GM19035 (cell line): Measurements from ENCODE around the gene ANK3.

Experiments used
- ATAC-seq: cut with Tn5 transposase; IDR thresholded peaks from one replicate; pipeline ENCODE4 v1.9.1; 2021; ENCODE audit not compliant: unreplicated experiment

The ANK3 gene

DNA sequence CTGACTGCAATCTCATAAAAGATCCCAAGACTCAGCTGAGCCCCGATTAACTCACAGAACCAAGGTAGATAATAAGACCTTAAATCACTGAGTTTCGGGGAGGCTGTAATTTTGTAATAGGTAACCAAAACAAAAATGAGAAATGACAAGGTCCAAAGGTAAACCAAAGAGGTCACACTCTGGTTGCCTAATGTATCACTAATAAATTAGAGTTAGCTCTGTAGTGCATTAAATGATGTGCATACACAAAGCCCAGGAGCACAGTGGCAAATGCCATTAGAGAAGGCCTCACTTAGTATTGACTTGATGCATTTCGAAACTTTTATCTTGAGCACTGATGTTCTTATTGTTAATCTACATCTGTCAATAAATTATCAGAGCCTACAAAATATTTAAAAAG is 245.6 kb downstream of the ANK3 start:
- ATAC-seq: no peak

DNA sequence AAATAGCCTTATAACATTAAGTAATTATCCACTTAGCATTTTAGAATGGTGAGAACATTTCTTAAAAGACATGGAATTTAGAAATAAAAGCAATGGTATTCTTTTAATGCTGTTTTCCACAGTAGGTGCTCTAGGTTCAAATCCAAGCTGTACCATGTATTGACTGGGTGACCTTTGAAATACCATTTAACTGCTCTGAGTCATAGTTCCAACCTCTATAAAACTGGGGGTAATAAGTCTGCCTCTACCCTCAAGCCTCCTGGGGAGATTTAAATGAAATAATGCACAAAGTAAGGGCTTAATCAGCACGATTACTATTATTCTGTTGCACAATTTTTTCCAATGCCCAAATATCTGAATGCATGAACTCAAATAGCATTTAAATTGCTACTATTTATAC is 246.9 kb downstream of the ANK3 start:
- no peak for ATAC-seq

DNA sequence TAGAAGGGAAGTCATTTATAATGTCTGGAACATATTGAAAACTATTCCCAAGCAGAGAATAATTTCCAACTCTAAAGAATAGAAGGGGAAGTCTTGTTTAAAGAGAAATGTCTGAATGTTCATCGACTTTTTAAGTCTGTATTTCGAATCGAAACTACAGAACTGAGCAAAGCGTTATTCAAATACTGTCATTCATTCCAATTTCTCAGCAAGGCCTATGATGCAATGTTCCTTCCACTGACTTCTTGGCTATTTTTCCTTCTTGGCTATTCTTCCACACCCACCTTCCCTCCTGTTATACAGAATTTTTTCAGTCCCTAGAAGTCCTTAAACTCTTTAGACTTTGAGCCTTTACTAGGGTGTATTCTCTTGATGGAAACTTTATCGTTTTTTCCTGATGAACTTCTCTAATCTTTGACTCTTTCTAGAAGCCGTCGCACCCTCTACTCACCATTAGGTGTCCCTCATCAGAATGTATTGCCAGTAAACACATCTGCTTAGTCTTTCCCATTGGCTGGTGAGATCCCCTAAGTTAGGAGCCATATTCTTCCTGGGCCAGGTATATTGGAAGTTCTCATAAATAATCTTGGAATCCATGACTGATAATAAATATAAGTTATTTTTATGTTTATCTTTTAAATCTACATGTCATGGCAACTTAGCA is 247.6 kb downstream of the ANK3 start:
- no peak for ATAC-seq

DNA sequence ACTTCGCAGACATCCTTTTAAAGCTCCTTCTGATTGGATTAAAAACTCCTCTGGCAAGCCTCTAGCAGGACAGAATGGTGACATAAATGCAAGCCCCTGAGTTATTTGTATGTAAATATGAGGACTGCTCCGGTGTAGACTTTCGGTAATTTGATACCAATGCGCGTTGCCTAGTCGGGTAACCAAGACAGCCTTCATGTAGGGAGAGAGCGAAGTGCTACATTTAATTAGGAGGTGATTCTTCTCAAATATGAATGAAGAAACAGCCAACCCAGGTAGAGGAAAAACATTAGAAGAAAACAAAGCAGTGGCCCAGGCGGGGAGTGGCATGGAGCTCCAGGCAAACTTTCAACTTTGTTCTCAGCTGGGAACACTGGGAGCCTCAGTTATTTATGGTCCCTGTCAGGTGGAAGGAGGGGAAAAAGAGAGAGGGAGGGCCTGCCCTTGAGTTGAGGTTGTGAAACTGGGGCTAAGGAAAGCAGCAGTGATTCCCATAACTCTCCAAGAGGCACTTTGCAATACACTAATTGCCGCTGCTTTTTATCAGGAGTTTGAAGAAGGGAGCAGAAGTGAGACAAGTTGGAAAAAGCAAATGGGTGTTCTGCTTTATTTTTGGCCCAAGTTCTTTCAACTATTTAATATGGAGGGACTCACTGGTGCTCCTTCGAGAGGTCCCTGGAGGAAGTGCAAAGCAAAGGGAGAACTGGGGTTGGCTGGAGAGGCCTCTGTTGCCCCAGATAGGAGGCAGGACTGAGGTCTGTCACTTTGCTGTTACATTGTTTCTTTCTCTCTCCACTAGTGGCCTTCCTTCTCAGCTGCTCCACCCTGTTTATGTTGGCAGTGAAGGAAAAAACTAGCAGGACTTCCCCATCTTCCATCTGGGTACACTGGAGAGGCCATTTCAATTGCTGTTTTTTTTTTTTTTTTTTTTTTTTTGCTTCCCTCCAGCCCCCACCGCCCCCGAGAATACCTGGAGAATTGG is 248.7 kb downstream of the ANK3 start:
- ATAC-seq: no peak

DNA sequence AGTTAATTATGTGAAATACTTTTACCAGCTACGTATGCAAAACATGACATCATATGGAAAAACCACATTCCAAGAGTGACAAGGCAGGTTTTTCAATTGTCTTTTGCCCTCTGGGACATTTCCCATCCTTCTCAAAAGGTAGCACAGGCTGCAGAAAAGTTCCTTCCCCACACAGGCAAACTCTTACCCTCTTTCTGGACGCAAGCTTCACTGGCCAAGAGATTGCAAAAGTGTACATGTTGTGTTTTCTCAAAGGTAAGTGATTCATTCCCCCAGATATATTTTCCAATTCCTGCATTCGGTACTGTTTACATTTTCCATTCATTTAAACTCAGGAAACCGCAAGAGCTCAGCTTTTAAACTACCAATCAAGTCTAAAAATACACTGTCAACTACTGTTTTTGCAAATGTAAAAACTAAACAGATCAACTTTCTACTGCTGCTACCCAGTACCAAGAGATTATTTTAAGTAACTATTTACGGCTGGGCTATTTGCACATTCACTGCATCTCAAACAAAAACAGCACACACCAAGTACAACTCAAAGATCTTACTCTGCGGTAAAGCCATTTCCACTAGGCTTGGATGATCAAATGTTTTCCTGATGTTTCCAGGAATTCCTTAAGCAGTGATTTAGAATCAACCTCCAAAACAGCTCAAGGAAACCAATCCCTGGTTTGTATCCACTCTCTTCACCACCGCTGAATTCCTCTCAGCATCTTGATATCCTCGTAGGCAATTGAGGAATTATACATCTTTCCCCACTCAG is 249.7 kb downstream of the ANK3 start:
- ATAC-seq: no peak

DNA sequence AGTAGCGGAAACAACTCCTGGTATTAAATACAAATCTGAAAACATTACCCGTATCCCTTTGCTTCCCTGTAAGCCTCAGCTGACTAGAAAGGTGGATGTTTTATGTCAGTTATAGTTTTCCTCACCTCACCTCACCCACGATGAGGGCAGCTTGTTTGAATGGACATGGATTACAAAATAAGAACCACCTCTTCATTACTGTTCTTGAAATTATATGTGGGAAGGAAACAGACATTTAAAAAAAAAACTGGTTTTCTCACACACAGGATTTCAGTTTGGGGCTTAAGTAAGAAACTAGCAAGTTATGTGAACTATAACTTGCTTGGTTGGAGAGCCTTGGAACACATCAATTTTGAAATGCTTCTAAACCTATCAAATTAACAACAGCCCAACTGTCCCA is 250.4 kb downstream of the ANK3 start:
- ATAC-seq: no peak

DNA sequence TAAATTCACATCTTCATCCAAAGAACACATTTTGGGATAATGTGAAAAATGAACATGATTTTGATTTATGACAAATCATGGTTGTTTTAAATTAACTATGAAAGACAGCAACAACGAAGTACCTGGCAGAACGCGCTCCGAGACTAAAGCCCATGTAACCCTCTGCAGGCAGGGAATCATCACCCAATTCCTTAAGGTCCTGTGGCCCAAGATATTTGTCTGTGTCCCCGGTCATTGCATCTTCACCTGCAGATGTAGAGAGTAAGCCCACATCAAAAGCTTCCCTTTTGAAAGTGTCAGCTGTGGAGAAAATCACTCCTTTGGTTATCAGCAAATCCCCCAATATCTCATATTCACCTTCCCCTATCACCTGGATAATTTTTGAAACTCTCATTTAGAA is 250.8 kb downstream of the ANK3 start:
- no peak for ATAC-seq

DNA sequence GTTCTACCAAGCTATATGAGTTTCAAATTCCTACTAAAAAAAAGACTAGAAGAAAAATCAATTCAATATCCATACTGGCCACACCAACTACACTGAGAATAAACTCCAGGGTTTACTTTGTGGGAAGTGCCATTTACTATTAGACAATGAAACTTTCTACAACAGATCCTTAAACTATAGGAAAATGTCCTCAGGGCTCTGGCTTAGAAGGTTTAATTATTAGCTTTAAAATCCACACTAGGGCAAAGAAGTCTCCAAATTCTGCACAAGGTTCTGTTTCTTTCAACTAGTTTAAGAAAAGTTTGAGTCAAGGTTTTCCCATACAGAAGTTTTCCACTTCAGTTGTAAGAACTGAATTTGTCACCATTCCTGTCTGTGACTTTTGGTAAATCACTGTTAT is 251.6 kb downstream of the ANK3 start:
- no peak for ATAC-seq

DNA sequence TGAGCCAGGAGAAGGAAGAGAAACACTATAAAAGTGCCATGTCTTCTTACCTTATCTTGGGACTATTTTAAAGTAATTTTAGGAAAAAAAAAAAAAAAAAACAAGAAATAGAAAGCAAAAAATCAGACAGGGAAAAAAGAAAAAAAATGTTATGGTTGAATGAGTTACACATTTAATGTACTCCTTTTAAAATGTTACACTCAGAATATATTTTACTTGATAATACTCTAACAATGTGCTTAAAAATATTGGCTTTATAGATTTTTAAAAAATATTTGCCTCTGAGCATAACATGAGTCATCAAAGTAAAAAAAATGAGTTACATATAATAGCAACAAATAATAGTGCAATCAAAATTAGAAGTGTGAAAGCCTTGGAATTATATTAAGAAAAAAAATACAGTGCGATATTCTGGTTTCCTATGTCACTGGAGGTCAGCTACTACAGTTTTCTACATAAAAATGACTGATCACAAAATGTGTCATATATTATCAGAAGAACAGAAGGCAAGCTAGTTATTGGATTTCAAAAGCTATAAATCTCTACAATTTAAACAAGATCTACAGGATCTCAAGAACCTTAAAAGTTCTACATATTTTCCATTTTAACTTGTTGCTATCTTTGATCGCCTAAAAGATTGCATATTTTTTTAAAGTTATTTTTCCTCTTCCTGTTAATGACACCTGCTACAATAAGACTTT is 252.2 kb downstream of the ANK3 start:
- ATAC-seq: no peak

DNA sequence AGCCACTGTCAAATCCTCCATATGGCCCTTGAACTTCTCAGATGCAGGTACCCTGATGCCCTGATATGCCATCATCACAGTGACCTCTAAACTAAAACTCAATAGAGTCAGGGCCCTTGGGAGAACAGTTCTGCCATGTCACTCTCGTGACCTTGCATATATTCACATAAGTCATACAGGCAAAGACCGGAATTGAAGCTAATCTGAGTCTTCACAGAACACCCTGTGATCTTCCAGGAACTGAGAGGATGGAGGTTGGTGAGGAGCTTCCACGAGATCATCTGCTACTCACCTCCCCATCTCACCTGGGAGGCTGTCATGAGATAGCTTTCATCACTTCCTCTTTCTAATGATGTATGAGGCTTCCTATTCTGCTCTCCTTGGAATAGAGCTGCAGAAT is 254.7 kb downstream of the ANK3 start:
- no peak for ATAC-seq

DNA sequence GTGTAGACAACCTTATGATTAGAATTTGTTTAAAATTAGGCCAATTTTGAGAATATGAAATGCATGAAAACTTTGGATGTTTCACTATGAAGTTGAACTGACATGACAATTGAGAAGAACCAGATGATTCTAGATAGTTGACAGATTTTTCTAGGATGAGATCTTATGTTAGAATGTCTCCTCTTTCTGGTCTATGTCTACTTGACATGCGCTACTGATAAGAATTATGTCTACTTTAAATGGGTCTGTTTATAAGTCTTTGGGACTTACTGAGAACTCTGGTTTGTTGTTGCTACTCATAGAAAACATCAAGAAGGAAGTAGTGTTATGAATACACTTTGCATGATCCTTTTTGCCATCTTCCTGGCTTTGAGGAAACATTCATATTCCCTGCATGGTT is 255.1 kb downstream of the ANK3 start:
- no peak for ATAC-seq

DNA sequence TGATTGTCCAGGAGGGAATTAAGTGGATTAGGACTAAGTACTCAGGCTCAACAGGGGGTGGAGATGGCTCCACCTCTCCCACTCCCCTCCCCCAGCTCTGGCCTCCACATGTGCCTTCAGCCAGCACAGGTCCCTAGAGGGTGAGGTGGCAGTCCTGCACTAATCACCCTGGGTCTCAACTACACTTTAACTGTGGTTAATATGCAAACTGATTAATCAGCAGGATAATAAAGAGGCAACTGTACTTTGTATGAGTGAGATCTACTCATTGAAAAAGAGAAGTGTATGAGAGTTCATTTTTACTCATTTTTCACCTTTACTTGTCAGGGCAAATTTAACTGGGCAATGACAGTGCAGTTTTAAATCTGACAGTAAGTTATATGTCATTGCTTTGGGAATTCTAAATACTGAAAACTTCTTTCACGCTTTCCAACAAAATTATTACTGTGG is 259.5 kb downstream of the ANK3 start:
- ATAC-seq: no peak

DNA sequence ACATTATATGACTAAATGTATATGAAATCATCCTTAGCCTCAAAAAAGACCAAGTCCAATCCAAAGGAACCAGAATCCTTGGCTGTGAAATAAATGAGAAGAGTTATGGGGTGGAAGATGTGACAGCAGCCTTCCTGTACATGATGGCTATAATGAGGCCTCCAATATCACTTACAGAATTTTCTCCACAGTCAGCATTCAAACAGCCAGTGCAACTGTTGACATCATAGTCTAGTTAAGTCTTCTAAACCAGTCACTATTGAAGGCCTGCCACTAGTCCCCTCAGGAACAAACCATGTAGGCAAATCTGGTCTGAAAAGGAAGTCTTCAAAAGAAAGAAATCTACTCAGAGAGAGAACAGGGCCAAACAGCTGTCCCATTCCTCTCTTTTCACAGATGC is 263.8 kb downstream of the ANK3 start:
- ATAC-seq: no peak

DNA sequence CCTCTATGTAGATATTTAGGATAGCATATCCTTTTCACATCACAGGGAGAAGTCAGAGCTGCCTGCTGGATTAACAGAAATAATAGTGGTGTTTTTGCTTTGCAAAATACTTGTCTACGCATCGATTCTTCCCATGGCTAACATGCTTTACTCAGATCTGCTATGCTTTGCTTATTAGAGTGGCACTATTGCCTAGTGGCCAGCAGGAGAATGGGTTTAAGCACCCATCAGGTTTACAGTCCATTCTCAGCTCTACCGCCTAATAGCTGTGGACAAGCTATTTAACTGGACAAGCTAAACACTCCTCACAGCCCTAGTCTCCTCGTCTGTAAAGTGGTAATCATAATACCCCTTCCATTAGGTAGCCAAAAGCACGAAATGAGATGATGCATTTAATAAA is 265.1 kb downstream of the ANK3 start:
- no peak for ATAC-seq

DNA sequence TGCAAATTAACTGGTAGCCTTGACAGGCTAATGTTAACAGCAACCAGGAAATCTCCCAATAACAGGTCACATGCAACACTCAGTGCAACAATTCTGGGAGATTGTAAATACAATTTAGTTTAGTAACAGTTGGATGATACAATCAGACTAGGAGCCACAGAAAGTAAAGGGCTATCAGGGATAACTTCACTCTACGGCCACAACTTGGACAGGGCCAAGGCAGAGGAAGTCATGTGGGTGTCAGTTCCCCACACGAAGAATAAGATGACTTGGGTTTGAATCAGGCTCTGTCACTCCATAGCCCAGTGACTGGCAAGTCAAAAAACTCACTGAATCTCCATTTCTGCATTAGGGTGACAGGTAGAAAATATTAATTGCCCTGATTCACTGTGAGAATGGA is 266.0 kb downstream of the ANK3 start:
- ATAC-seq: no peak

DNA sequence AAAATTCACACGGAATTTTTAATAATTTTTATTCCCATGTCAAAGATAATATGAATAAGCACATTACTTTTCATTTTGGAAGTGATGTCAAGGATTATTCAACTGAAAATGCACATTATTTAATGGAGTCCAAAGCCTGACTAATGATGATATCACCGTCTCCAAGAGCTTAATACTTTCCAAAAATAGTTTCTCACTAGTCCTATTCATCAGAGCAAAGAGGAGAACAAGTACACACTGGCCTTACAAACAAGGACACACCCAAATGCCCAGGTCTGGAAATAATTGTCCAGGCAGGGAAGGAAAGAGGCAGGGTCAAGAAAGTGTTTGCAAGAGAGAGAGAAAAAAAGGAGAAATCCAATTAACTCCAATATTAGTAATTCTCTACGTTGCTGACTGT is 266.5 kb downstream of the ANK3 start:
- no peak for ATAC-seq

DNA sequence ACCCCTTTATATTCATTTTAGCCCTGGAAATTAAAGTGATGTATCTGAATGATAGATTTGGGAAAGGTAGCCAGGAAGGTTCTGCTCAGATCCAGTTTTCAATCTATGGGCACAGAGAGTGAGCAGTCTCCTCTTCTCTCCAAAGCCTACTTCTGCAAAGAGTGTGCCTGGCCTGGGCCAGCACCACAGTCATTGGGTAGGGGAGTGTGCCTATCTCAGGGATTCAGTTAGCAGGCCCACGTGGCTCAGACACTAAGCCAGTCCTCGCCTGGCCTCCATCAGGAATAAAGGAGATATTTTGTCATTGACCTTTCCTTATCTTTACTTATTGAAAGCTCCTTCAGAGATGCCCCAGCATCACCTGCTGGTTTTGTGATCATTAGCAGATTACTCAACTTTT is 267.5 kb downstream of the ANK3 start:
- ATAC-seq: no peak

DNA sequence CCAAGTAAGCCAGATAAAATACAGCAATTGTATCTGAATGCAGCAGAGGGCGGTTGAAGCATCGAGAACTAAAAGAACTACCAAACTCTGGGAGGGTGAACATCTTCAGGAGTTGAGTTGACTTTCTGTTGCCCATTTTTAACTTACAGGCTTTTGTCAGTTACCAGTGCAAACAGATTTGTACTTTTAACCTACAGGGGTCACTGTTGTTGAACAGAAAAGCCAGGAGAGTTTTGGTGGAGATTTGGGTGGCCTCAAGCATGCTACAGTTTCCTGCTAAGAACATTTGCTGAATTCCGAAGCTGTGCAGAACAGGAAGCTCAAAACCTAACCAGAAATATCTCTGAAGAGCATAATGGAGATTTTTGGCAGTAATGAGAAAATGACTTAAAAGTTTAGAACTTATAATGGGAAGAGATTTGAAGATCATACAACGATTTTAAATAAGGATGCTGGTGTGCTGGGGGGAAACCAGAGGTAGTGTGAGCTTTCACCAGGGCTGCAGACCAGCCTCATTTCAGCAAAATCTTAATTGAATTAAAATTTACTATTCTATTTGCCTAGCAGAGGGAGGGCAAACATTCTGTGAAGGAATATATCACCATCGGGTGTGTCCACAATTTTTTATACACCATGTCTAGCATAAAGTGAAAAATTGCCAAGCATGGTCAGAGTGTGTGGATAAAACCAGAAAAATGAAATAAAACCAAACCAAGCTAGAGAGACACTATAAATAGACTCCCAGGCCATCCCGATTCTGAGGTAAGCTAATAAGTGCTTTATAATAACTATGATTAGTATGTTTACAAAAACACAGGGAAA is 274.7 kb downstream of the ANK3 start:
- ATAC-seq: peak; percentile 72

DNA sequence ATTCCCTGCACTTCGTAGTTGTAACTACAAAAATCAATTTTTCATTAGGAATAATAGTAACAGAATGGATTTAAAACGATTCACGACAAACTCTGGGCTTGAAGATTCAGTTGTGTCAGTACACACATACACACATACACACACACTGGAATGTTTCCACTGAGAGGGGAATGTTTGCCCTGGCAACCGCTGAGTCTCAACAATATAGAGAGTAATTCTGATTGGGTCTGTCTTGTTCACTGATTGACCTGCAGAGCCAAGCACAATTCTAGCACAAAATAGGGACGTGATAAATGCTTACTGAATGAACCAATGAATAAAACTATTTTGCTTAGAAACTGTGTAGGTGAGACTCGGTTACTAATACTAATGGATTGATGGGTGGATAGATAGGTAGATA is 278.9 kb downstream of the ANK3 start:
- ATAC-seq: no peak

DNA sequence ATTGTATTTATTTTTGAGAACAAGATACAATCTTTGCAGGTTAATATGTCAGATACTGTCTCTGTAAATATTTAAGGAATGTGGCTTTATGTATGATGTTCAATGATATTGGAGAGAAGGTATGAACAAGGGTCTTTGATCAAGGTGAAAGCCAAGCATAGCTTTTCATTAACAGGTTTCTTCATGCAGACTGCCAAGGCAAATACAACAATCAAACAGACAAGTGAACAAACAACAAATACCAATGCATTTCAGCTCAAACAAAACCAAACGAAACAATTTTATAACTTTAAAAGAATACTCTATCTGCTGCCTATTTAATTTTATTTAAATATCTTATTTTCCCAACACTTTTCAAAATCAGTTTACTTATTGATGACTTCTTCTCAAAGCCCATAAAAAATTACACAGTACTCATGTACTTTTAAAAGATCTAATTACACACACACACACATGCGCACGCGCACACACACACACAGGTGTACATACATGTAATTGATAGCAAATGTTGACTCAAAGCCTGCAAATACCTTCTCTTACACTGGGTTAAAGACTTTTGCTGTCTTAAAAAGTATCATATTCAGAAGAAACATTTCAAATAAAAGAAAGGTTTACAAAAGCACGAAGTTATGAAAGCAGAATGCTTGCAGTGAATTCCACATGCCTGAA is 282.2 kb downstream of the ANK3 start:
- no peak for ATAC-seq
